ENCODE results near the gene UFSP1.

The UFSP1 gene

GRCh38 chr7:100882785-100883526 is 6.6 kb downstream of the UFSP1 start:
- no peak for DNase-seq (ENCODE audit: low read depth in 2 of 2)

DNA sequence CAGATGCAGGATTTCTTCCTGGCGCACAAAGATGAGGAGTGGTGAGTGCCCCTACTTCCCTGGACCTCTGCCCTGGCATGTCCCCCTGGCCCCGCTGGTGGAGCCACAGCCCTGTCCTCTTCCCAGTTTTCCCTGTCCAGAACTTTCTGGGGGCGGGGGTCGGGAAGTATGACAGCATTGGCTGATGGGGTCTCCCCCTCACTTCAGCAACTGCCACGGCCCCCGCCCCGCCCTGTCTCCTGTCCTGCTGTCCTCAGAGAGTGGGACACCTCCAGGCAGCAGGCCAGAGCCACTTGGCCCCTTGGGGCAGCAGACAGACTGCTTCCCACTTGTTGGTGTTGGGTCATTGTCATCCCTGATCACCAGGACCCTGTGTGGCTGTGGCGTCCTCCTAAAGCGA is 7.3 kb downstream of the UFSP1 start:
- DNase-seq (ENCODE audit: low read depth in 2 of 2): no peak

GRCh38 chr7:100881136-100881535 is 8.4 kb downstream of the UFSP1 start:
- DNase-seq (ENCODE audit: low read depth in 2 of 2): no peak

DNA sequence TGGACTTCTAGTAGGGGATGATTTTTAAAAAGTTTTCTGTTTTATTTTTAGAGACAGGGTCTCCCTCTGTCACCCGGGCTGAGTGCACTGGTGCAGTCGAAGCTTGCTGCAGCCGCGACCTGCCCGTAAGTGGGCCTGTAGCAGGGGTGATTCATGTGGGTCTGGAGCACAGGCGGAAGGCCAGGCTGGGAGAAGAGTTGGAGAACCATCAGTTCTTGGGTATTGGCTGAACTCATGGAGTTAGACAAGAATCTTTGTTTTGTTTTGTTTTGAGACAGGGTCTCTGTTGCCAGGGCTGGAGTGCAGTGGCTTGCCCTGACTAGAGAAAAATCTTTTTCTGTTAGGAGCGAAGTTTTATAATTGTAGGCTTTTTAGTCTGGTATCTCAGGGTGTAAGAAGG is 8.9 kb downstream of the UFSP1 start:
- DNase-seq (ENCODE audit: low read depth in 2 of 2): no peak

- no peak for DNase-seq (ENCODE audit: low read depth in 2 of 2)
Observed at GRCh38 chr7:100879685-100880261, 9.7 kb downstream of the UFSP1 start.

DNA sequence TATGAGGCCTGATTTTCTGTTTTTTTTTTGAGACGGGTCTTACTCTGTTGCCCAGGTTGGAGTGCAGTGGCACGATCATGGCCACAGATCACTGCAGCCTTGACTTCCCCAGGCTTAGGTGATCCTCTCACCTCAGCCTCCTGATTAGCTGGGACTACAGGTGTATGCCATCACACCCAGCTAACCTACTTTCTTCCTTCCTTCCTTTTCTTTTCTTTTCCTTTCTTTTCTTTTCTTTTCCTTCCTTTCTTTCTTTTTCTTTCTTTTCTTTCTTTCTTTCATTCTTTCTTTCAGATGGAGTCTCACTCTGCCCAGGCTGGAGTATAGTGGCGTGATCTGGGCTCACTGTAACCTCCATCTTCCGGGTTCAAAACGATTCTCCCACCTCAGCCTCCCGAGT is 10.8 kb downstream of the UFSP1 start:
- no peak for DNase-seq (ENCODE audit: low read depth in 2 of 2)

DNA sequence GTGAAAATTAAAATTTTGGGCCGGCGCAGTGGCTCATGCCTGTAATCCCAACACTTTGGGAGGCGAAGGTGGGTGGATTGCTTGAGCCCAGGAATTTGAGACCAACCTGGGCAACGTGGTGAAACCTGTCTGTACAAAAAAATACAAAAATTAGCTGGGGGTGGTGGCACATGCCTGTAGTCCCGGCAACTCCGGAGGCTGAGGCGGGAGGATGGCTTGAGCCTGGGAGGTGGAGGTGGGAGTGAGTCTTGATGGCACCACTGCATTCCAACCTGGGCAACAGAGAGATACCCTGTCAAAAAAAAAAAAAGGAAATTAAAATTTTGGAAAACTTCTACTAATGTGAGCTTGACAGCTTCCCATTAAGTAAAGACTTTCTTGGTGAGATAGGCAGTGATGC is 11.5 kb downstream of the UFSP1 start:
- no peak for DNase-seq (ENCODE audit: low read depth in 2 of 2)

DNA sequence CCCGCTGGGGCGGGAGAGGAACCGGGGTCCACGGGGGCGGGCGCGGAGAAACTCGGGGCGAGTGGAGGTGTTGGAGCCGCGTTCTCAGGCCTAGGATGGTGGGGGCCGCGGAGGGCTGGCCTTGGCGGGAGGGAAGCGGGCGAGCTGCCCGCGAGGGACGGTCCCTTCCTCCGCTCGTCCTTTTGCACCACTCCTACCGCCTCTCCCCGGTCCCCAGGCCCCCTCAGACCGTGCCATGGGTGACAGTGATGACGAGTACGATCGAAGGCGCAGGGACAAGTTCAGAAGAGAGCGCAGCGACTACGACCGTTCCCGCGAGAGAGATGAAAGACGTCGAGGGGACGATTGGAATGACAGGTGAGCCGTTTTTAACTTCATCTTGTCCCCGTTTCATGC is 14.2 kb downstream of the UFSP1 start:
- no peak for DNase-seq (ENCODE audit: low read depth in 2 of 2)

DNA sequence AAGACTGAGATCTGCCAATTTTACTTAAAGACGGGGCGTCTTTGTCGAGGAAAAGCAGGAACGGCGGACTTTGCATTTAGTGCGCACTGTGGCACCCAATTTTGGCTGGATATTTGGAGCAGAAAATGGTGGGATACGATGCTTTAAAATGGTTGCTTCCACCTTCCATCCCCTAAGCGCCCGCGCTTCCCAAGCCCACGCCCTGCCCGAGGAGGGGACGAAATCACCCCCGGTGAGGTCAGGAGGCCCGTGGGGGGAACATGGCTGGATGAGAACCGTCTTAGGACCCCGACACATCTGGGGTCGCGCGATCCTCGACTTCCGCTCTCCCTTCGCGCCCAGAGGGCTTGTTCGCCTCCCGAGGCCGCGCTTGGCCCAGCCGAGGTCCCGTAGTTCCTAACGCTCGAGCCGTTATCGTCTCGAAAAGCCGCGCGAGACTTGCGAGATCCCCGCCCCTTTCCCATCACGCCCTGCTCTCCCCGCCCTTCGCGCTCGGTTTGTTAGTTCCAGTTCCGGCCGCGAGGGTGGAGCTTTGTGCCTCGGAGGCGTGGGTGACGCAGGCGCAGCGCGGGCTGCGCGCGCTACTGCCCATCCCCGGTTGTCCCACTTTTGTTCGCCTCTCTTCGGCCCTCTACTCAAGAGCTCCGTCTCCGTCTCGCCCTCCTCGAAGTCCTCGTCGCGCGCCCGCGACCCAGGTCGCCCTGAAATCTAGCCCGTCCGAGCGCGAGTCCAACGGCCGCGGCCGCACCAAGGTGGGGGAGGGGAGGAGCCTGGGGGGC is 14.7 kb downstream of the UFSP1 start, which contains the start of gene SRRT:
SRRT (plus strand) TSS at position 527 of the 779 bp plus-strand sequence. CDS start 488 bp downstream, outside the sequence.
- DNase-seq (ENCODE audit: low read depth in 2 of 2): peak; percentile 95 to 97

GRCh38 chr7:100874300-100874576 is 15.3 kb downstream of the UFSP1 start:
- no peak for DNase-seq (ENCODE audit: low read depth in 2 of 2)

GRCh38 chr7:100873599-100874299 is 15.8 kb downstream of the UFSP1 start:
- DNase-seq (ENCODE audit: low read depth in 2 of 2): no peak

DNA sequence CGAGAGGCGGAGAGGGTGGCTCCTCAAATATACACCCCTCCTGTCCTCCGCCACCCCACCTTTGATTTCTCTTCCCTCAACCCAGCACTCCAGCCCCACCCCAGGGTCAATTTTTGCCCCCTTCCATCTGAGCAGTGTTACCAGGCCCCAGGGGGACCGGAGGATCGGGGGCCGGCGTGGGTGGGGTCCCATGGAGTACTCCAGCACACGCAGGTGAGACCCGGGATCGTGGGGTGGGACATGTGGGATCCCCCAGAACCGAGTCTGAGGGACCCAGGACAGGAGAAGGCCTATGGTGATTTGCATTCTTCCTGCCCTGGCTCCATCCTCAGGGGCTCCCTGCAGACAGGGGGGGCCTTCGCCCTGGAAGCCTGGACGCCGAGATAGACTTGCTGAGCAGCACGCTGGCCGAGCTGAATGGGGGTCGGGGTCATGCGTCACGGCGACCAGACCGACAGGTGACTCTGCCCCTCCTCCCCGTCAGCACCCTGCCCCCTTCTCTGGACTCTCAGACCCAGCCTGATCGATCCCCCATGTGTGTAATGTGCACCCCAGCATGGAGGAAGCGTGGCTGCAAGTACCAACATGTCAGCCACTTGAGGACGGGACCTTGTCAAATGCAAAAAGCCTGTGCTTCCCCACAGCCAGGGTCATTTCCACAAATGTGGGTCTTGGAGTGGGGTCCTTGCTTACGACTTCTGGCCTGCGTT is 21.6 kb downstream of the UFSP1 start:
- no peak for DNase-seq (ENCODE audit: low read depth in 2 of 2)

- no peak for DNase-seq (ENCODE audit: low read depth in 2 of 2)
Observed at GRCh38 chr7:100867040-100867775, 22.3 kb downstream of the UFSP1 start, which contains the start of gene TRIP6. TRIP6 (plus strand) TSS chr7:100867387; CDS start chr7:100867498, 111 bp downstream.

- no peak for DNase-seq (ENCODE audit: low read depth in 2 of 2)
Observed at GRCh38 chr7:100866729-100867039, 22.8 kb downstream of the UFSP1 start.

- DNase-seq (ENCODE audit: low read depth in 2 of 2): no peak
Observed at GRCh38 chr7:100865938-100866728, 23.4 kb downstream of the UFSP1 start.

DNA sequence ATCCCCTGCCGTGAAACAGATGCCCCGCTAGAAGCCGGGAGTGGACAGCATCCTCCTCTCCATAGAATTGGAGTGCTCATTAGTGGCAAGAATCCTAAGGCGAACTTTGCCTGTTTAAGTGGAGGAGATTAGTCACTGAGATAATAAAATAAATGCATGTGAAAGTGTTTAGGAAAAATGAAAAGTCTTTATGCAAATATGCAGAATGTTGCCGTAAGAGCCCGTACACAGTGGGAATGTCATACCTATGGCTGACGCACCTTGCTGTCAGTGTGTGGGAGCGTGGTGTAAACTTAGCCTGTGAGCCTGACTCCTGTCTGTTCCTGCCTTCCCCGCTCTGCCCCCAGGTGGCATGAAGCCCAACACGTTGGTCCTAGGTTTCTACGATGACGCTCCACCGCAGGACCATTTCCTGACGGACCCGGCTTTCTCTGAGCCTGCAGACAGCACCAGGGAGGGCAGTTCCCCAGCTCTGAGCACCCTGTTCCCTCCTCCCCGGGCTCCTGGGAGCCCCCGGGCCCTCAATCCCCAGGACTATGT is 24.1 kb downstream of the UFSP1 start:
- DNase-seq (ENCODE audit: low read depth in 2 of 2): no peak

DNA sequence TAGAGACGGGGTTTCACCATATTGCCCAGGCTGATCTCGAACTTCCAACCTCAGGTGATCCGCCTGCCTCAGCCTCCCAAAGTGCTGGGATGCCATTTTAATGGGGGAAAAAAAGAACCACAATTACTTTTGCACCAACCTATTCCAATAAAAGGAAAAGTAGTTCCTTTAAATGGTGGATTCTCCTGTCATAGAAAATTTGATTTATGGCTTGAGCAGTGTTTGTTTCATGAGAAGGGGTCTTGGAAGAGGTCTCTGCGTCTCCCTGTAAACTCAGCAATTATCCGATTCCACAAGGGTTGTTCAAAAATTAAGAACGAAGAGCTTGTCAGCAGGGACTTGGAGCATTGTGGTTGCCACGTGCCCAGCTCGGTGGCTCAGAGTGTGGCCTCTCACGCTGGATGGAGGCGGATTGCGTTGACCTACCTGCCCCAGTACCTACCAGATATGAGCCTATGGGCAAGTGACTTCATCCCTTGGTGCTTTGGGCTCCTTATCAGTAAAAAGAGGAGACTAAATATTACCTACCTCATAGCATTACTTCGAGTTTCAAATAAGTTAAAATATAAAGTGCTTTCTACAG is 25.2 kb downstream of the UFSP1 start:
- DNase-seq (ENCODE audit: low read depth in 2 of 2): no peak

DNA sequence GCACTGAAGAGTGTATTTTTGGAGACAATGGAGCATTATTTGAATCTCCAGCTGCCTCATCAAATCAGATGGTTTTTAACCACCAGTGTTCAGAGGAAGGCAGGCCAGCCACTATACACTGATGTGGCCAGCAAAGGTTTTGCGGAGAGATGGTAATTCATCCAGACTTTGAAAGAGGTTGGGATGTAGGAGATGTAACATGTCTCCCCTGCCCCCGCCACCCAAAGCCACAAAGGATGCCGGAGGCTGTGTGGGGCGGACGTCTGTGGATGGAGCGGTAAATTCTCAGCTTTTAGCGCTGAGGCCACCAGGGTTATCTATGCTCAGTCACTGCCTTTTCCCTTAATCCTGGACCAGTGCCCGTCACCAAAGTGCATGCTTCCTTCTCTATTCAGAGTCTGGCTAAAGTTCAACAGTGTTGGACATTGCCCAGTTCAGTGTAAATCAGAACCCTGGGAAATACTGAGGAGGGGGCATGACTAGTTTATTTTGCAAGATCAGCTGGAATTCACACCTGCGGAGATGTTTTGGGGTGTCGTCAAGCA is 26.0 kb downstream of the UFSP1 start:
- DNase-seq (ENCODE audit: low read depth in 2 of 2): no peak

- no peak for DNase-seq (ENCODE audit: low read depth in 2 of 2)
Observed at GRCh38 chr7:100861616-100861985, 27.9 kb downstream of the UFSP1 start.
